GM21576 (cell line): Measurements from ENCODE around the gene KLHDC4.

ENCODE experiments used
- ATAC-seq: cut with Tn5 transposase; IDR thresholded peaks from one replicate; pipeline ENCODE4 v1.9.1; 2021; ENCODE audit warnings: mild to moderate bottlenecking, moderate library complexity; ENCODE audit not compliant: unreplicated experiment

KLHDC4 gene

DNA sequence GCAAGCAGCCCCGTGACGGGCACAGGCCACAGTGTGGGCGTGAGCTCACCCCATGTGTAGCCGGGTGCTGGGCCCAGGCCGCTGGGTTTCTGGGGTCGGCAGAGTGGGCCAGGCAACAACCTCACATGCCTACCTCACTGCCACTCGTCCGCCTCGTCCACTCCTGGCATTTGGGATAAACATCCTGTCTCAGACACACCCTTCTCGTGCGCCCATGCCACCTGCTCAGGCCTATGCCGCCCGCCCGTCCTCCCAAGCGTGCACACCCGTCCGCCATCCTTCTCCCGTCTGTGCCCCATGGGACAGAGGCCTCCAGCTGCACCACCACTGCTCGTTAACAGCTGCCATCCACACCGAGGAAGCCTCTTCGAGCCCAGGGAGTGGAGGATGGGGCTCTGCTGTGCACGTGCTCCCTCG is 64.3 kb downstream of the KLHDC4 start:
- ATAC-seq: no peak

DNA sequence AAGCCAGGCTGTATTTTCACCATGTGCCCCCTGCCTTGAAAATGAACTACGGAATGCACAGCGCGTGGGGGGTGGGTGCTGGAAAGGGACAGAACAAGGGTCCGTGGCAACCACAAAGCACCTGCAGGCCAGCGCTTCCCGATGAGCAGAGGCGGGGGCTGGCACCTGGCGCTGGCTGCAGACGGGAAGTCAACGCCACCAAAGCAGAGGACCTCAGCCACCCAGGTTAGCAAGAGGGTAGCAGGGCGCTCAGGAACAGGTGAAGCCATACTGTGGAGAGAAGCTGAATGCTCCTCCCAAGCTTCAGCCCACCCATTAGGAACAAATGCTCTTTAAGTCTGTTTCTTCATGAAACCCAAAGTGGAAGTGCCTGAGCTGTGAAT is 64.7 kb downstream of the KLHDC4 start:
- ATAC-seq: no peak

DNA sequence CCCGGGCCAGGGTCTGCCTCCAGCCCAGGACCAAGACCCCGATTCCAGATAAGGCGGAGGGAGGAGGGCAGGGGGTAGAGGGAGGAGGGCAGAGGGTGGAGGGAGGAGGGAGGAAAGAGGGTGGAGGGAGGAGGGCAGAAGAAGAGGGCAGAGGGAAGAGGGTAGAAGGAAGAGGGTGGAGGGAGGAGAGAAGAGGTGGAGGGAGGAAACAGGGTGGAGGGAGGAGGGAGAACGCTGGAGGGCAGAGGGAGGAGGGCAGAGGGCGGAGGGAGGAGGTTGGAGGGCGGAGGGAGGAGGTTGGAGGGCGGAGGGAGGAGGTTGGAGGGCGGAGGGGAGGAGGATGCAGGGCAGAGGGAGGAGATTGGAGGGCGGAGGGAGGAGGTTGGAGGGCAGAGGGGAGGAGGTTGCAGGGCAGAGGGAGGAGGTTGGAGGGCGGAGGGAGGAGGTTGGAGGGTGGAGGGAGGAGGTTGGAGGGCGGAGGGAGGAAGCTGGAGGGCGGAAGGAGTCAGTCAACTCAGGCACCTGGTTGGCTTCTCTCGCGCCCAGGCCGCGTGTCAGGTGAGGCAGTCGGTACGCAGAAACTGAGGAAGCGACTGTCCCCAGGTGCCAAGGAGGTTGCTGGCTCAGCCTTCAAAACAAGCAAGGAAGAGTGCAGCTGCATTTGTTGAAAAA is 65.2 kb downstream of the KLHDC4 start:
- ATAC-seq: no peak

DNA sequence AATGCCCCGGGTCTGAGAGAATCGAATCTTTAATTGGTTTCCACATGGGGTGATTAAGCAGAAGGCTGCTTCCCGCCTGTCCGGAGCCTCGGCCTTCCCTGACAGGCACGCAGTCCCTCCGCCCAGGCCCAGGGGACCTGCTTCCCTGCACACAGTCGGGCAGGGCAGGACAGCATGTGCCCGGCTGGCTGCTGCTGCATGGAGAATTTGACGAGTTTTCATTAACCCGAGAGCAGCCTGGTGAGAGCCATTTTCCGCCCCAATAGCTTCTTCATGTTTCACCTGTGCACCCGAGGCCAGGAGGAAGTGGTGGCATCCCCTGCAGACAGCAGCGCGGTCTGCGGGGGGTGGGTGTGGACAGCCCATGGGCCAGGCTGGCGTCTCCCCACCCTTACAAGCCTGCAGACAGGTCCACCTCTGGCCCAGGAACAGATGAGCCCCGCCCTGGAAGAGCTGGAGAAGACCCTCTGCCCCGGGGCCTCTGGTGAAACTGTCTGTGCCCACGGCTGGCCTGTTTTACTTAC is 67.0 kb downstream of the KLHDC4 start:
- ATAC-seq: peak; percentile 32

DNA sequence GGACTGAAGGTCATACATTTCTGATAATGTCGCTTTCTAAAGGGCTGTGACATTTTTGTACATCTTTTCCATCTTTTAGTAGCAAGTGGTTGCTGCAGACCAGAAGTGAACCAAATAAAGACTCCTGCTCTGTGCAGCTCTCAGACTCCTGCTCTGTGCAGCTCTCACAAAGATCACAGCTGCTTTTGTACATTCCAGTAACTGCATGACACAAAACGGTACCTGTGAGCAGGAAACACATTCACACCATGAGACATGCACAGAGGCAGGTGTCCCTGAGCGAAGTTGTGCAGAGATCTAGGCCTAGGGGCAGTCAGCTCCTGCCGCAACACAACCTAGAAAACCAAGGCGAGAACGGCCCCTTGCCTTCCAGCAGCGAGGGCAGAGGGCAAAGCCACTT is 67.5 kb downstream of the KLHDC4 start:
- peak; percentile 43 for ATAC-seq

DNA sequence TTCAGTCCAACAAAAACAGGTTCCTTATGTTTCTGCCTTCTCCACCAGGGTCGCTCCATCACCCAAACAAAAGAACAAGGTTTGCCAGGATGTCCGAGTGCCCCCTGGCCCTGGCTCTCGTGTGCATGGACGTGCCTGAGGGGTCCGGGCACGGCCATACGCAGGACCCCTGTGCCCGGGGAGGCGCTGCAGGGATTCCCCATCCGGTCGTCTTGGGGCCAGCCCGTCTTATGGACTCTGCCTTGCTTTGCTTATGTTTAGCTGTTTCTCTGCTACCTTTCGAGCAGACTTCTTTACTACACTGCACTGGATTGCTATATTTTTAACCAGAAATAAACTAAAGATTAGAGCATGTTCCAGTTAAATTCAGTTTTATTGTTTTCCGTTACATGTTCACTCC is 68.0 kb downstream of the KLHDC4 start:
- no peak for ATAC-seq

DNA sequence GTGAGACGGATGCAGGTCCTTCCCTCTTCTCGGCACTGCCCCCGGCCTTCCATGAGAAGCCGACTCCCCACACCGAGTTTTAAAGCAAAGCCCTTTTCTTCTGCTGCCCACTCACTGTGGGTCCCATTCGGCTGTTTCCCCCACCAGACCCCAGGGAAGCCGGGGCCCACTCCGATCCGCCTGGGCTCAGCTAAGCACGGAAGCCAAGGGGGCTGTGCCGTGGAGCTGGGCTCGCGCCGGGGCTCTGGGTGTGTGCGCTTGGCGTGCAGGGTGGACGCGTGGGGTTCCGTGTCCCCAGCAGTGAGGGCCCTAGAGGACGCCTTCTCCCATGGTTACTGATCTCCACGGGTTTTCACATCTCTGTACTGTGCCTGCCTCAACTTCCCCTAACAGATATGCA is 68.5 kb downstream of the KLHDC4 start:
- no peak for ATAC-seq

DNA sequence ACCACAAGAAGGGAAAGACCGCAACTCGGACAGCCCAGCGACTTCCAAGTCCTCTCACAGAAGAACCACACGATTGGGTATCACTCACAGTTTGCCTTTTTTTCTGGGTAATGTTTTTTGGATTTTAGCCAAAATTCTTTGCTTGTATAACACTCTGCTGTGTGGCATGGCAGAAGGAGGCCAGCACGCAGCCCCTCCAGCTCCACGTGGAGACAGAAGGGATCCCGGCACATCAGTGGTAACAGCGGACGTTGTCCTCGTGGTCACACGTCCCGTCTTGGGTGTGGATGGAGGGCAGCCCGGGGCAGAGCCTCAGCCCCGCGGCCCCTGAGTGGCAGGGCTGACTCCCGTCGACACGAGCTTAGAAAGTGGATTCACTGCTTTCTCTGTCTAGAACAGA is 69.1 kb downstream of the KLHDC4 start:
- no peak for ATAC-seq

DNA sequence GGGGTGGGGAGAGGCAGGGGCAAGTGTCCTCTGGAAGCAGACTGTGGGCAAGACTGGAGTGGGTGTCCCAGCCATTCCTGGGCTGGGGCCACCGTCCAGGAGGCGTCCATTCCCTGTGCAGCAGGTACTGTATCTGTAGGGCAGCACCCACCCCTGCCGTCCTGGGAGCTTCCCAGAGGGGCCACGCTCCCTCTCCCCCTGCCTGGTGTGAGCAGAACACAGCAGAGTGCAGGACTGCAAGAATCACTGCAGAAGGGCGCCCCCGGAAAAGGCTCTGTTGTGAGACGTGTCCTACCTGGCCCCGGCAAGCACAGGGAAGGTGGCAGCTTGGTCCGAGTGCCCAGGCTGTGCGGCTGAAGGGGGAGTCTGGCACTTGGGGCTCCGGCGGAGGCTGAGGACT is 70.3 kb downstream of the KLHDC4 start:
- ATAC-seq: no peak

DNA sequence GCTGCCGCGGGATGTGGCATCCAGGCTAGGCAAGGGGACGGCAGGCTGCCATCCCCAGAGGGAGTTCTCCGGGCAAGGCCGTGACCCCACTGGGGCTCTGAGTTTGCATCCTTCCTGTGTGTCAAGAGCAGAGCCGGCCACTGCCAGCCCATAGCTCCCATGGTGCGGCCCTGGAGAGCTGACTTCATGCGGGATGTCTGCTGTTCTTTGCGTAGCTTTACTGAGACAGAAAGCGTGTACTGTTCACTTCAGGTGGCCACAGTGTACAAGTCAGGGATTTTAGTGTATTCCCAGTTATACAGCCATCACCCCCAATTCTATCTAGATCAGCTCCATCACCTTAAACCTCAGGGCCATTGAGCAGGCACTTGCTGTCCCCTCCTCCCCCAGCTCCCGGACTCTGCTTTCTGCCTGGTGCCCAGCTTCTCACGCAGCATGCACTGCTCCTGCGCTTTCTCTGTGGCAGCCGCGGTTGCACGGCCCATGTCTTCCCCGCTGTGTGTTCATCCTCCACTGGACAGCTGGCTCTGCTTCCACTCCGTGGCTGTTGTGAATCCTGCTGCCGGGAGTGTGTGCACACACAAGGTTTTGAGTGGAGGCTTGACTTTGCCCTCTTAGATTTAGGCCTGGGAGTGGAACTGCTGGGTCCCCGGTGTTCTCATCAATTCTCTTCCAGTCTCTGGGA is 71.2 kb downstream of the KLHDC4 start:
- no peak for ATAC-seq

DNA sequence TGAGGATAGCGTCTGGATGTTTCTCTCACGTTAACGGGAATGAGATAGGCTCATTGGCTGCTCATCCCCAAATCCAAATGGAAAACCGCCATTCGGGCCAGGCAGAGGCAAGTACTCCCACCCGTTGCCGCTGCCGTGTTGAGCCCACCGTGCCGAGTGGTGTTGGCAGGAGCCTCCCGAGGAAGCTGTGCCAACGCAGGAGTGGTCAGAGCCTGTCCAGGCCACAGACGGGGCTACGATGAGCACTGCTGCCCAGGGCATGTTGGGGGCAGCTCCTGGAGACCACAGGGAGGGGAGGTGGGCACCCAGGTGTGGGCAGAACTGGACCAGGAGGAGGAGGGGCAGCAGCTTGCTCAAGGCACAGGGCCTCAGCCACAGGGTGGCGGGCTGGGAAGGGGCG is 72.0 kb downstream of the KLHDC4 start:
- no peak for ATAC-seq

DNA sequence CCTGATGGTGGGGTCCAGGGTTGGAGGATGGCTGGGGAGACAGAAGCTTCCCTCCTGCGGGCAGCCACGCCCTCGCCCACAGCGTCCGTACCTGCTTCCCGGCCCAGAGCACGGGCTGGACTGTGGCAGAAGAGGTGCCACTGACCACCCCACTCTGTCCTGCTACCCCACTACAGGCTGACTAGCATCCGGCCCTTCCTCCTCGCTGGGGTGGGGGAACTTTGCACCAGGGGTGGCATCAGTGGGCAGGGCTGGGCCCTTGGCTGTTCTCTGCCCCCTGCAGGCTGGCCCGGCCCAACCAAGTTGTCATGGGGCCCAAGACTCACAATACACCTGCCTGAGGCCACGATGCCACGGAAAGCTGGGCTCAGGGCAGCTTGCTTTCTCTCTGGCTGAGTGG is 73.0 kb downstream of the KLHDC4 start:
- no peak for ATAC-seq

DNA sequence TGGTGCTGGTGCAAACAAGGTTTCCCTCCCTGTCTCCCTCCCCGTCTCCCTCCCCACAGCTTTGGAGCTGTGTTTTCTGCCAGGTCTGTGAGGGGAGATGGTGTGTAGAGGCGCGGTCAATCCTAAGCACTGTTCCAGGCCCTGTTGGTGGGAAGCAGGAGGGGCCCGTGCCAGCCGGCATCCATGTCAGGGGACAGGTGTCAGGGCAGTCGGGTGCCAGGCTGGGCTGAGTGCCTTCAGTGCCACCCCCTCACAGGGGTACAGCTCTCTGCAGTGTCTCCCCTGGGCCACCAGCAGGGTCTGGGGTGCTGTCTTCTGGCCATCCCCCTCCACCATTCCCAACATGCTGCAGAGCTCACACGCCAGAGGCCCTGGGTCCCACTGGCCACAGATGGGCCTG is 73.6 kb downstream of the KLHDC4 start:
- no peak for ATAC-seq

DNA sequence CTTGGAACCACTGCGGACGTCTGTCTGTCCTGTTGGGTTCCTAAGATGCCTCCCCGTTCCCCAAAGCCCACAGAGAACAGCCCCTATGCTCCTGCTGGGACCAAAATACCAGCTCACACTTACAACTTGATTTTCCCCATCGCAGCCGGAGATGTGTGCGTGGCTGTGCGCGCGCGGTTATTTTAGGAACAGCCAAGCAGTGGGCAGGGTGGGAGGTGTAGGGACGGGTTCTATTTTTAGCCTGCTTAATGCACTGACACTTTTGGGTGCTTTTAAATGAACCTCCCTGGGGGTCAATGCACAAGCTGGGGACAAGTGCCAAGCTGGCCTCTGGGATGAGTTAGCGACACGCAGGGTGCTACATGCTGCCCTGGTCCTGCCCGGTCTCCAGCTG is 74.1 kb downstream of the KLHDC4 start:
- ATAC-seq: no peak

DNA sequence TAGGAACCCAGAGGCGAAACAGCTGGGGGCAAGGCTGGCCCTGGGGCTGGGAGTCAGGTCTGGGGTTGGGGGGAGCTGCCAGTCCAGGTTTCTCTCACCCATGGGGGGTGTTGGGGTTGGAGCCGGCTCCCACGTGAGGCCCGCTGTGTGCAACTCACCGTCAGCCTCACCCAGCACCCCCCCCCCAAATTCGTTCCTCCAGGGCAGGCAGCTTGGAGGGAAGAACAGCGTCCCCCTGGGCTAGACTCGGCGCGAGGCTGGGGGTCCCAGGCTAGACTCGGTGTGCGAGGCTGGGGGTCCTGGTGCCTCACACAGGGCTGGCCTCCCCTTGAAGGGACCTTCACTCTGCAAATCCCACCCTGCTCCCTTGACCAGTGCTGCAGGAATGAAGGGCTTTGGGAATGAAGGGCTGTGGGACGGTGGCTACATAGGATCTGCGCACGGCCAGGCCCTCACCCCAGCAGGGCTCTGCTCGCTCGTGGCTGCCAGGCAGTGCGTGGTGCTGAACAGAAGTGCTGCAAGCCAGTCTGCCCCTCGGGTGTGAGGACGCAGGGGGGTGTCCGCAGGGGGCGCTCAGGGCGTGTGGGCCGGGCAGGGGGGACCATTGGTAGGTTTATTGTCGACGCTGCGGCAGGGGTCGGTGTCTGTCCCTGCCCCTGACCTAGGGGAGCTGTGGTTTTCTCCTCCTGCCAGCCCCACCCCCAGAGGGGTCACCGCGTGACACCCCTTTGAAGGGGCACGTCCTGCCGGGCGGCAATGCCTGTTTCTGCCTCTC is 74.7 kb downstream of the KLHDC4 start:
- ATAC-seq: no peak

DNA sequence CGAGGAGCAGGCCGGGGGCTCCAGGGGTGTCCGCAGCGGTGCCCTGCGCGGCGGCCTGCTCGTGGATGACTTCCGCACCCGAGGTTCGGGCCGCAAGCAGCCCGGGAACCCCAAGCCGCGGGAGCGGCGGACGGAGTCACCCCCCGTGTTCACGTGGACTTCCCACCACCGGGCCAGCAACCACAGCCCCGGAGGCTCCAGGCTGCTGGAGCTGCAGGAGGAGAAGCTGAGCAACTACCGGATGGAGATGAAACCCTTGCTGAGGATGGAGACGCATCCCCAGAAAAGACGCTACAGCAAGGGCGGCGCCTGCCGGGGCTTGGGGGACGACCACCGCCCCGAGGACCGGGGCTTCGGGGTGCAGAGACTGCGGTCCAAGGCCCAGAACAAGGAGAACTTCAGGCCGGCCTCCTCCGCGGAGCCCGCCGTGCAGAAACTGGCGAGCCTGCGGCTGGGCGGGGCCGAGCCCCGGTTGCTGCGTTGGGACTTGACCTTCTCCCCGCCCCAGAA is 75.8 kb downstream of the KLHDC4 start:
- no peak for ATAC-seq

DNA sequence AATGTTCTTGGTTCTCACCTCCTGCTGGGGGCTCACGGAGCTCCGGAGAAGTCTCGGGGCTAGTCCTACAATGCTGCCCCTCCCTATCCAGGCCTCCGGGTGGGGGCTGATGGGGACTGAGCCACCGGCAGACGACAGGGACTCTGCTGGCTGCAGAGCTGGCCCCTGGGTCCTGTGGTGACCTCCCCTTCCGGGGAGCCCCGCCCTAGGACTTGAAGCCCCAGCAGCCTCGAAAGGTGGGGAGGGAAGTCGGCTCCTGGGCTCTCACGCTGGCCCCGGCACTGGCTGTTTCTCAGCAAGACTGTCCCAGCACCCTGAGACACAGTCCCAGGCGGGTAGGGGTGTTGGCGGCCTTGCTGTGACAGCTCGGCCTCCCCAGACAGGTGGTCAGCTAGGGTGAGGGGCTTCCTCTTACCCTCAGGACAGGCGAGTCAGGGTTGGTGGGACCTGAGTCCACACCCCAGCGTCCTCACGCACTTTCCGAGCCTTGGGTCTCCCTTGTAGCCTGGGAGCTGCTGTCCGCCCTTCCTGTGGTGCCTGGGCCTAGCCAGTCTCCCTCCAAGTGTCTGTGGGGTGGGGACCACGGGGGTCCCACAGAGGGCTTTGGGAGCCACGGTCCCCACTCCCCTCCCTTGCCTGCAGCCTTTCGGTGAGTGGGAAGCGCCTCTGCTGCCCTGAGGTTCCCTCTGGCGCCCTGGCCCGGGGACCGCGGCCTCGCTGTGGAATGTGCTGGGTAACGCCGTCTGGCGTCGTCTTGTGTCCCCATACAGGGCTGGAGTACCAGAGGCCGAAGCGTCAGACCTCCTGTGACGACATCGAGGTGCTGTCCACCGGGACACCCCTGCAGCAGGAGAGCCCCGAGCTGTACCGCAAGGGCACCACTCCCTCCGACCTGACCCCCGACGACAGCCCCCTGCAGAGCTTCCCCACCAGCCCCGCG is 76.6 kb downstream of the KLHDC4 start:
- ATAC-seq: no peak

DNA sequence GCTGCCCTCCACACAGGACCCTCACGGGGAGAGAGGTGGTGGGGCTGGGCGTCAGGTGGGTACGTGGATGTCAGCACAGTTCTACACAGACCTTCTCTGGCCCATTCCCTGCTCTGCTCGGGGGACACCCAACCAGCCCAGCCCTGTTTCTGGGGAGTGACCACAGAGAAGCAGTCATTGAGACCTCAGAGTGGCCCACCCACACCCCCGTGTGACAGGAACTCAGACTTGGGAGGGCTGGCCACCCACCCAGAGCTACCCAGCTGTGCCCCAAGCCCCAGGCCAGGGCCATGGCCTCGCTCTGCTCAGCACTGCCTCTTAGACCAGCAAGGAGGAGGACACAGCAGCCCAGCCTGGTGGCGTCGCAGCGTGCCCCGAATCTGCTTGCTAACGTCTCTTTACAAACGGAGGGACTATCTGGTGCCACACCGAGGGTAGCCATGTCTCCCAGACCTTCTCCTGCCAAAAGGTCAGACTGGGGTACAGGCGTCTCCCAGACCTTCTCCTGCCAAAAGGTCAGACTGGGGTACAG is 77.7 kb downstream of the KLHDC4 start:
- ATAC-seq: no peak

DNA sequence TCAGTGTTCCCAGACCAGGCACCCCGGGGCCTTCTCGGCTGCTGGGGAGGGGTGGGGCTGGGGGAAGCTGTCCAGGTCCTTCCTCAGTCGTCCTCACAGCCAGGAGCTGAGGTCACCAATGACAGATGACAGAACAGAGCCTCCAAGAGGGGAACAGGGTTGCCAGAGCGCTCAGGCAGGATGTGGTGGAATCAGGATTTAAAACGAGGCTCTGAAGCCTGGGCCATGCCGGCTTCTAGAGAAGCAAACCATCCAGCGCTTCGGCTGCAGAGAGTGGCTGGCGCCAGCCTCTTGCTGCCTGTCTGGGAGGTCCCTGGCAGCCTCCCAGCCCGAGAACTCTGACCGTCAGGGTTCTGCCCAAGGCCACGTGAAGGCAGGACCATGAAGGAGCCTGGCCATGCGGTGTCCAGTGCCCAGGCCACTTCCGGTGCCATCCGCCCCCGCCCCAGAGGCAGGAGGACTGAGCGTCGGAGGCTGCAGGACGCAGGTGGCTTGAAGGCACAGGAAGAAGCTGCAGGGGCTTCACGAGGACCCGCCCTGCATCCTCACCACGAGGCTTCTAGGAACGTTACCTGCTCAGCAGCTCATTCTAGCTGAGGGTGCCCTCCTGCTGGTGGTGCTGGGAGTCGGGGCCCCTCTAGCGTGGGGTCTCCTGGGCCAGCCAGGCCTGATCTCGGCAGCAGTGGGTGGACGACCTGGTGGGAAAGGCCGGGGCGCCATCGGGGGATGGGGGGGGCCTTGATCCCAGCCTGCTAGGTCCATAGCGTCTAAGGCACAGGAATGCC is 78.5 kb downstream of the KLHDC4 start:
- no peak for ATAC-seq

DNA sequence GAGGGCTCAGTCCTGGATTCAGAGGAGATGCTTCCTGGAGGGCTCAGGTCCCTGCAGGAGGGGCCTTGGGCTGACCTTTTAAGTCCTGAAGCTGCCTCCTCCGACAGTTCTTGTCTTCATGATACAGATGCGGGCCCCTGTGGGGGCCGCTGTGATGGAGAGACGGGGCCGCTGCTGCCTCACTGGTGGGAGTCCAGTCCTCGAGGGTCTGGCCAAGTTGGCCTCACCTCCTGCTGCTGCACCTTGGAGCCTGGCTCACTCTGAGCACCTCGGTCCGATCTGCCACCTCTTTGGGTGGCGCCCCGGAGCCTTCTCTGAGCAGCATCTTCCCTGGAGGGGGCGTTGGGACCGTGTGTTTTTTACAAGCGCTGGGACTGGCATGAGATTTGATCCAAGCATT is 79.1 kb downstream of the KLHDC4 start:
- ATAC-seq: no peak
